ENCODE data around the gene TMEM9. TPM values are rescaled to one million over a fixed set of nuclear protein-coding genes. Genes with fewer than 3 reads are reported as not detected.

TMEM9 gene
- 10 to 100 TPM; 21.7 to 51.8 (median 47.8) TPM for total RNA-seq
- polyA plus RNA-seq: 10 to 100 TPM; 22.0 to 53.8 (median 48.1) TPM
- long read RNA-seq, donor 1, transcript TMEM9-204 (6 exons, 1,529 nt): major isoform, 15 of 20 reads
- long read RNA-seq, donor 1, partial matches to known transcripts: 0 of 20 reads
- long read RNA-seq, donor 1, other reads (novel, unspliced or antisense): 0 of 20 reads
- long read RNA-seq, donor 2, transcript TMEM9-201 (5 exons, 1,959 nt): minor isoform, 6 of 34 reads
- long read RNA-seq, donor 2, transcript TMEM9-204 (6 exons, 1,529 nt): major isoform, 23 of 34 reads
- long read RNA-seq, donor 2, partial matches to known transcripts: 0 of 34 reads
- long read RNA-seq, donor 2, other reads (novel, unspliced or antisense): 0 of 34 reads
- long read RNA-seq, donor 3, transcript TMEM9-204 (6 exons, 1,529 nt): major isoform, 11 of 16 reads
- long read RNA-seq, donor 3, partial matches to known transcripts: 0 of 16 reads
- long read RNA-seq, donor 3, other reads (novel, unspliced or antisense): 0 of 16 reads
- long read RNA-seq, donor 4, transcript TMEM9-204 (6 exons, 1,529 nt): major isoform, 5 of 6 reads
- long read RNA-seq, donor 4, partial matches to known transcripts: 0 of 6 reads
- long read RNA-seq, donor 4, other reads (novel, unspliced or antisense): 0 of 6 reads
- long read RNA-seq, donor 5, transcript TMEM9-201 (5 exons, 1,959 nt): minor isoform, 13 of 38 reads
- long read RNA-seq, donor 5, transcript TMEM9-204 (6 exons, 1,529 nt): major isoform, 25 of 38 reads
- long read RNA-seq, donor 5, partial matches to known transcripts: 0 of 38 reads
- long read RNA-seq, donor 5, other reads (novel, unspliced or antisense): 0 of 38 reads
- long read RNA-seq, donor 6: 0 reads
- long read RNA-seq, donor 7, transcript TMEM9-201 (5 exons, 1,959 nt): minor isoform, 12 of 38 reads
- long read RNA-seq, donor 7, transcript TMEM9-204 (6 exons, 1,529 nt): major isoform, 22 of 38 reads
- long read RNA-seq, donor 7, partial matches to known transcripts: 0 of 38 reads
- long read RNA-seq, donor 7, other reads (novel, unspliced or antisense): 0 of 38 reads
- long read RNA-seq, donor 8, transcript TMEM9-201 (5 exons, 1,959 nt): minor isoform, 9 of 39 reads
- long read RNA-seq, donor 8, transcript TMEM9-204 (6 exons, 1,529 nt): major isoform, 26 of 39 reads
- long read RNA-seq, donor 8, partial matches to known transcripts: 0 of 39 reads
- long read RNA-seq, donor 8, other reads (novel, unspliced or antisense): 0 of 39 reads
- long read RNA-seq, donor 9, transcript TMEM9-201 (5 exons, 1,959 nt): minor isoform, 5 of 31 reads
- long read RNA-seq, donor 9, transcript TMEM9-204 (6 exons, 1,529 nt): major isoform, 21 of 31 reads
- long read RNA-seq, donor 9, partial matches to known transcripts: 0 of 31 reads
- long read RNA-seq, donor 9, other reads (novel, unspliced or antisense): 0 of 31 reads
- long read RNA-seq, donor 10, transcript TMEM9-204 (6 exons, 1,529 nt): major isoform, 6 of 8 reads
- long read RNA-seq, donor 10, partial matches to known transcripts: 0 of 8 reads
- long read RNA-seq, donor 10, other reads (novel, unspliced or antisense): 0 of 8 reads

DNA sequence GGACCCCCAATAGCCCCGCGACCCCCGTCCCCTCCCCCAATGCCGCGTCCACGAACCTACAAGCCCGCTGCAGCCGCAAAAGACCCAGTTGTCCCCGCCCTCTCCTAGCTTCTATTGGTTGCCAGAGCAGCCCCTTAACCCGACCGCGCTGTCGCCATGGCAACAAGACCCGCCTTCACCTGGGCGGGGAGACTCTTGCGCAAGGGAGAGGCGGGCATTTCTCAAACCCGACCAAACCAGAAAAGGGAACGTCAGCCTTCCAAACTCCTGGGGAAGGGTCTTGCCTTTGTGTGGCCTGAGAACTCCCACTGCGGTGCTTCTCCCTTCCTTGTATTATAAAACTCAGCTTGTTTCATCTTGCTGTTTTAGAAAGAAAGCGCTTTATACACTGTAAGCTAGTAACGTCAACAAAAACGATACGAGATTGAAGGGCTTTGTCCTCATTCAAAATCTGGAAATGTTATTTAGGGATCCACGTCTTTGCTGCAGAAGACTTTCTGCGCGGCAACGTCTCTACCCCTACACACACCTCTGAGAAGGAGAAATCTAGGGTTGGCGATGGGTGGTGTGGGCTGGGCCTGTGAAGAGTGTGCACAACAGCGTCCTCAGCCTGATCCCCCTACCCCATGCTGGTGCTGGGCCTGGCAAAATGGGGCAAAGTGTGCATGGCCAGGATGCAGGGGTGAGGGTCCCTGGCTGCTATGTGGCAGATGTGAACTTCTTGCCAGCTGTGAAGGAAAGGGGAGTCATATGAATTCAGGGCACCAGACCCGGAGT, at the start of gene TMEM9:
Gene TMEM9, minus strand, starts transcription at position 86 of the 777 bp plus-strand sequence. CDS start 551 bp downstream, outside the sequence.
- Histone ChIP-seq H3K27ac (peak within 1 kb of the TSS; percentile 47 to 84 (median 77)), H3K4me1 (peaks cover 14 to 28% (median 23%) of the 10 kb centered on the region in 4 donors), H3K4me3 (peak within 1 kb of the TSS; percentile 73 to 84 (median 78)), H3K9me3 (no peaks in the 10 kb centered on the region), H3K27me3 (no peaks in the 10 kb centered on the region), H3K36me3 (peaks cover 6 to 24% (median 21%) of the 10 kb centered on the region in 4 donors)
- WGBS, 5 donors: 6 to 8% (median 7%) methylated on average over 21 to 31 of the region's 31 CpGs
- DNase-seq: peak; percentile 98 to 99
- intact Hi-C loops (cut with DNase I; ENCODE audit: low total_unique reads): no loop called here
- no peak for TF ChIP-seq EP300 (IDR thresholded peaks at IDR 0.05)
- peak in 2 of 3 donors; percentile 25 to 74 for TF ChIP-seq POLR2AphosphoS5 (IDR thresholded peaks at IDR 0.05)
- TF ChIP-seq, protein P1, sequence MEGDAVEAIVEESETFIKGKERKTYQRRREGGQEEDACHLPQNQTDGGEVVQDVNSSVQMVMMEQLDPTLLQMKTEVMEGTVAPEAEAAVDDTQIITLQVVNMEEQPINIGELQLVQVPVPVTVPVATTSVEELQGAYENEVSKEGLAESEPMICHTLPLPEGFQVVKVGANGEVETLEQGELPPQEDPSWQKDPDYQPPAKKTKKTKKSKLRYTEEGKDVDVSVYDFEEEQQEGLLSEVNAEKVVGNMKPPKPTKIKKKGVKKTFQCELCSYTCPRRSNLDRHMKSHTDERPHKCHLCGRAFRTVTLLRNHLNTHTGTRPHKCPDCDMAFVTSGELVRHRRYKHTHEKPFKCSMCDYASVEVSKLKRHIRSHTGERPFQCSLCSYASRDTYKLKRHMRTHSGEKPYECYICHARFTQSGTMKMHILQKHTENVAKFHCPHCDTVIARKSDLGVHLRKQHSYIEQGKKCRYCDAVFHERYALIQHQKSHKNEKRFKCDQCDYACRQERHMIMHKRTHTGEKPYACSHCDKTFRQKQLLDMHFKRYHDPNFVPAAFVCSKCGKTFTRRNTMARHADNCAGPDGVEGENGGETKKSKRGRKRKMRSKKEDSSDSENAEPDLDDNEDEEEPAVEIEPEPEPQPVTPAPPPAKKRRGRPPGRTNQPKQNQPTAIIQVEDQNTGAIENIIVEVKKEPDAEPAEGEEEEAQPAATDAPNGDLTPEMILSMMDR (IDR thresholded peaks at IDR 0.05): no peak
- no peak for TF ChIP-seq POLR2A (IDR thresholded peaks at IDR 0.05)

DNA sequence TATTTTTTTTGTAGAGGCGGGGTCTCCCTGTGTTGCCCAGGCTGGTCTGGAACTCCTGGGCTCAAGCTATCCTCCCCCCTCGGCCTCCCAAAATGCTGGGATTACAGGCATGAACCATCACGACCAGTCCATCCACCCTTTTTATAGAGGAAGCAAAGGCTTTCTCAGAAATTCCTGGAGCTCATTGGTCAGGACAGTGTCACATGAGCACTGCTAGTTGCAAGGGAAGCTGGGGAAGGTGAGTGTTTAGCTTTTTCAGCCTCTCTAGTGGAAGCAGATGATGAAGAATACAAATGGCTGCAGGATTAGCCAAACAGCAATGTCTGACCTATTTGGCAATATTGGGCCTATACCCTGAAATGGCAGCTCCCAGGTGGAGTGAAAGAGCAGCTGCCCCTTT, 44.3 kb upstream of the TMEM9 start:
- no peak for TF ChIP-seq EP300 (IDR thresholded peaks at IDR 0.05)
- TF ChIP-seq, protein P1 (IDR thresholded peaks at IDR 0.05): no peak
- TF ChIP-seq POLR2A (IDR thresholded peaks at IDR 0.05): no peak
- no peak for TF ChIP-seq POLR2AphosphoS5 (IDR thresholded peaks at IDR 0.05)
- WGBS, 5 donors: 83 to 95% (median 93%) methylated on average over 3 of the region's 3 CpGs
- Histone ChIP-seq H3K4me3 (no peak overlapping the region), H3K27me3 (no peaks in the 10 kb centered on the region), H3K9me3 (no peaks in the 10 kb centered on the region), H3K4me1 (no peaks in the 10 kb centered on the region), H3K27ac (no peak overlapping the region), H3K36me3 (no peaks in the 10 kb centered on the region)
- no peak for DNase-seq
- intact Hi-C loops (cut with DNase I; ENCODE audit: low total_unique reads): no loop called here

DNA sequence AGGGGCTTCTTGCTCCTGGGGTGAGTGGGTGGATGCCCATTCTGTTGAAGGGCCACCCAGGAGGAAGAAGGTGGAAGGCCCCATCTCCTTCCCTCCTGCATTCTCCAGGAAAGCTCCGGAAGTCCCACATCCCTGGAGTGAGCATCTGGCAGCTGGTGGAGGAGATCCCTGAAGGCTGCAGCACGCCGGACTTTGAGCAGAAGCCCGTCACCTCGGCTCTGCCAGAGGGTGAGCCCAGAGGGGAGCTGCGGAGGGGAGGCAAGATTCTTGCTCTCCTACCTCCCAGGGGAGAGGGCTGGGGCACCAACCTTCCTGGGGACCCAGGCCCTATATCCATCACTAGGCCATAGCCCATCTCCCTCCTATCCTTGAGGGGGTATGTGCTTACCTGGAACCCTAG, 39.8 kb upstream of the TMEM9 start:
- WGBS, 5 donors: 71 to 92% (median 87%) methylated on average over 5 to 6 of the region's 6 CpGs
- no peaks in the 10 kb centered on the region for H3K36me3 ChIP-seq
- no peak overlapping the region for H3K4me3 ChIP-seq
- H3K9me3 ChIP-seq: no peaks in the 10 kb centered on the region
- no peaks in the 10 kb centered on the region for H3K4me1 ChIP-seq
- intact Hi-C loops (cut with DNase I; ENCODE audit: low total_unique reads): no loop called here
- DNase-seq: no peak
- TF ChIP-seq EP300 (IDR thresholded peaks at IDR 0.05) (no peak), POLR2AphosphoS5 (IDR thresholded peaks at IDR 0.05) (no peak), POLR2A (IDR thresholded peaks at IDR 0.05) (no peak)
- TF ChIP-seq, protein P1 (IDR thresholded peaks at IDR 0.05): no peak
- peaks cover 0 to 12% (median 0%) of the 10 kb centered on the region in 3 donors for H3K27me3 ChIP-seq
- no peak overlapping the region for H3K27ac ChIP-seq

All from stomach (tissue), 19 donors.